HepG2 (cell line): ENCODE measurements around the gene CTNND1. TPM values are rescaled to one million over a fixed set of nuclear protein-coding genes. Genes with fewer than 3 reads are reported as not detected.

ENCODE experiments used
- BCL3 ChIP-seq: sonication (generic); formaldehyde crosslinking; IDR thresholded peaks from 2 replicates; pipeline ENCODE4 v1.5.1; 2020; ENCODE audit warnings: mild to moderate bottlenecking, missing genetic modification reagents, moderate library complexity
- DMAP1 ChIP-seq: IDR thresholded peaks from 2 replicates; pipeline ENCODE4 v1.6.1; 2016
- GPBP1L1 ChIP-seq: sonication (generic); formaldehyde crosslinking; IDR thresholded peaks from 2 replicates; pipeline ENCODE4 v1.5.0; 2020; ENCODE audit warnings: mild to moderate bottlenecking, missing genetic modification reagents
- HNF4A ChIP-seq: sonication (generic); formaldehyde crosslinking; IDR thresholded peaks from 2 replicates; pipeline ENCODE4 v1.4.0; 2020; ENCODE audit warnings: missing genetic modification reagents
- JUN ChIP-seq: sonication (generic); formaldehyde crosslinking; IDR thresholded peaks from 2 replicates; pipeline ENCODE4 v1.4.0; 2020; ENCODE audit warnings: mild to moderate bottlenecking, missing genetic modification reagents
- MBD4 ChIP-seq: IDR thresholded peaks from 2 replicates; pipeline ENCODE4 v1.6.1; 2012; ENCODE audit warnings: low read length, inconsistent platforms, borderline replicate concordance
- MIXL1 ChIP-seq: IDR thresholded peaks from 2 replicates; pipeline ENCODE4 v1.6.1; 2016
- MZF1 ChIP-seq: sonication (generic); formaldehyde crosslinking; IDR thresholded peaks from 2 replicates; pipeline ENCODE4 v1.8.1; 2023; ENCODE audit warnings: mild to moderate bottlenecking, missing genetic modification reagents, borderline replicate concordance
- NFE2L2 ChIP-seq: fragments of 150-350 bp; IDR thresholded peaks from 2 replicates; pipeline ENCODE4 v1.6.1; 2014; ENCODE audit warnings: low read length
- NR2F6 ChIP-seq, 2 experiments: IDR thresholded peaks; 2 replicates each; pipeline ENCODE4 v1.6.1; 2016; ENCODE audit warnings: antibody characterized with exemption in 1 of 2, mild to moderate bottlenecking in 1 of 2
- PITX1 ChIP-seq: sonication (generic); formaldehyde crosslinking; IDR thresholded peaks from 2 replicates; pipeline ENCODE4 v1.5.1; 2020; ENCODE audit warnings: mild to moderate bottlenecking, missing genetic modification reagents
- POLR2AphosphoS2 ChIP-seq: IDR thresholded peaks from 2 replicates; pipeline ENCODE4 v1.6.1; 2011; ENCODE audit warnings: low read depth, low read length, improper control_type of control experiment
- SALL2 ChIP-seq: sonication (generic); formaldehyde crosslinking; IDR thresholded peaks from 2 replicates; pipeline ENCODE4 v1.8.1; 2023; ENCODE audit warnings: mild to moderate bottlenecking, missing genetic modification reagents, inconsistent platforms
- SP5 ChIP-seq: IDR thresholded peaks from 2 replicates; pipeline ENCODE4 v1.6.1; 2016; ENCODE audit warnings: low read depth, borderline replicate concordance
- STAG1 ChIP-seq: sonication (generic); formaldehyde crosslinking; IDR thresholded peaks from 2 replicates; pipeline ENCODE4 v1.4.0; 2020; ENCODE audit warnings: missing genetic modification reagents
- ZBTB8A ChIP-seq: sonication (generic); formaldehyde crosslinking; IDR thresholded peaks from 2 replicates; pipeline ENCODE4 v1.4.0; 2020; ENCODE audit warnings: mild to moderate bottlenecking, low read depth, missing genetic modification reagents, borderline replicate concordance
- ZFP37 ChIP-seq: sonication (generic); formaldehyde crosslinking; IDR thresholded peaks from 2 replicates; pipeline ENCODE4 v1.4.0; 2020; ENCODE audit warnings: missing genetic modification reagents, borderline replicate concordance
- ZMAT3 ChIP-seq: sonication (generic); formaldehyde crosslinking; conservative IDR thresholded peaks from 2 replicates; pipeline ENCODE4 v1.7.0; 2021; ENCODE audit warnings: missing genetic modification reagents
- ZNF773 ChIP-seq: sonication (generic); formaldehyde crosslinking; IDR thresholded peaks from 2 replicates; pipeline ENCODE4 v1.4.0; 2020; ENCODE audit warnings: missing genetic modification reagents, borderline replicate concordance
- ZSCAN21 ChIP-seq: sonication (generic); formaldehyde crosslinking; IDR thresholded peaks from 2 replicates; pipeline ENCODE4 v1.8.0; 2022; ENCODE audit warnings: mild to moderate bottlenecking, missing genetic modification reagents, moderate library complexity, borderline replicate concordance
- polyA plus RNA-seq, 8 experiments: library from polyadenylated mRNA; depleted of rRNA in 3 of 8; stranded (reverse) in 7 of 8; unstranded in 1 of 8; fragments of >200 nt; fragmentation: Illumina TruSeq in 4 of 8; extraction: Trizol in 4 of 8; gene quantifications; 2 replicates each; pipeline versions ENCODE4 v1.2.1 to v1.2.3, GENCODE V29; 2011 to 2016; ENCODE audit warnings: low read depth in 4 of 8, missing spikeins in 1 of 8, mixed read lengths in 1 of 8; ENCODE audit not compliant: insufficient read depth in 1 of 8
- total RNA-seq, 5 experiments: library from RNA; depleted of rRNA; stranded (reverse); fragments of >200 nt; fragmentation: Illumina TruSeq; extraction: Trizol; gene quantifications; 2 replicates each; pipeline ENCODE4 v1.2.3, GENCODE V29; 2016; ENCODE audit warnings: low read depth in 1 of 5
- TF ChIP-seq, protein P1 (sequence below): sonication (generic); formaldehyde crosslinking; IDR thresholded peaks from 2 replicates; pipeline ENCODE4 v1.4.0; 2020; ENCODE audit warnings: mild to moderate bottlenecking, missing genetic modification reagents
- TF ChIP-seq, protein P2 (sequence below): sonication (generic); formaldehyde crosslinking; conservative IDR thresholded peaks from 2 replicates; pipeline ENCODE4 v1.4.0; 2020; ENCODE audit warnings: mild to moderate bottlenecking, missing genetic modification reagents, moderate library complexity

Gene CTNND1
- total and polyA plus RNA-seq, 2 of the 13 experiments (the other 11 are each of a cell fraction or from before 2014, with no cell fraction given): 117 to 128 TPM

GRCh38 chr11:57761301-57762234, at the start of gene CTNND1 (continued):
- no peak for TF ChIP-seq ZSCAN21
- TF ChIP-seq SALL2: no peak
- TF ChIP-seq GPBP1L1: no peak
- TF ChIP-seq, protein P1, sequence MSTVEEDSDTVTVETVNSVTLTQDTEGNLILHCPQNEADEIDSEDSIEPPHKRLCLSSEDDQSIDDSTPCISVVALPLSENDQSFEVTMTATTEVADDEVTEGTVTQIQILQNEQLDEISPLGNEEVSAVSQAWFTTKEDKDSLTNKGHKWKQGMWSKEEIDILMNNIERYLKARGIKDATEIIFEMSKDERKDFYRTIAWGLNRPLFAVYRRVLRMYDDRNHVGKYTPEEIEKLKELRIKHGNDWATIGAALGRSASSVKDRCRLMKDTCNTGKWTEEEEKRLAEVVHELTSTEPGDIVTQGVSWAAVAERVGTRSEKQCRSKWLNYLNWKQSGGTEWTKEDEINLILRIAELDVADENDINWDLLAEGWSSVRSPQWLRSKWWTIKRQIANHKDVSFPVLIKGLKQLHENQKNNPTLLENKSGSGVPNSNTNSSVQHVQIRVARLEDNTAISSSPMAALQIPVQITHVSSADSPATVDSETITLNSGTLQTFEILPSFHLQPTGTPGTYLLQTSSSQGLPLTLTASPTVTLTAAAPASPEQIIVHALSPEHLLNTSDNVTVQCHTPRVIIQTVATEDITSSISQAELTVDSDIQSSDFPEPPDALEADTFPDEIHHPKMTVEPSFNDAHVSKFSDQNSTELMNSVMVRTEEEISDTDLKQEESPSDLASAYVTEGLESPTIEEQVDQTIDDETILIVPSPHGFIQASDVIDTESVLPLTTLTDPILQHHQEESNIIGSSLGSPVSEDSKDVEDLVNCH (CRISPR knock-in tag): no peak
- TF ChIP-seq POLR2AphosphoS2: peak; percentile 67; the same call in 1 of the 2 replicates
- TF ChIP-seq, protein P2, sequence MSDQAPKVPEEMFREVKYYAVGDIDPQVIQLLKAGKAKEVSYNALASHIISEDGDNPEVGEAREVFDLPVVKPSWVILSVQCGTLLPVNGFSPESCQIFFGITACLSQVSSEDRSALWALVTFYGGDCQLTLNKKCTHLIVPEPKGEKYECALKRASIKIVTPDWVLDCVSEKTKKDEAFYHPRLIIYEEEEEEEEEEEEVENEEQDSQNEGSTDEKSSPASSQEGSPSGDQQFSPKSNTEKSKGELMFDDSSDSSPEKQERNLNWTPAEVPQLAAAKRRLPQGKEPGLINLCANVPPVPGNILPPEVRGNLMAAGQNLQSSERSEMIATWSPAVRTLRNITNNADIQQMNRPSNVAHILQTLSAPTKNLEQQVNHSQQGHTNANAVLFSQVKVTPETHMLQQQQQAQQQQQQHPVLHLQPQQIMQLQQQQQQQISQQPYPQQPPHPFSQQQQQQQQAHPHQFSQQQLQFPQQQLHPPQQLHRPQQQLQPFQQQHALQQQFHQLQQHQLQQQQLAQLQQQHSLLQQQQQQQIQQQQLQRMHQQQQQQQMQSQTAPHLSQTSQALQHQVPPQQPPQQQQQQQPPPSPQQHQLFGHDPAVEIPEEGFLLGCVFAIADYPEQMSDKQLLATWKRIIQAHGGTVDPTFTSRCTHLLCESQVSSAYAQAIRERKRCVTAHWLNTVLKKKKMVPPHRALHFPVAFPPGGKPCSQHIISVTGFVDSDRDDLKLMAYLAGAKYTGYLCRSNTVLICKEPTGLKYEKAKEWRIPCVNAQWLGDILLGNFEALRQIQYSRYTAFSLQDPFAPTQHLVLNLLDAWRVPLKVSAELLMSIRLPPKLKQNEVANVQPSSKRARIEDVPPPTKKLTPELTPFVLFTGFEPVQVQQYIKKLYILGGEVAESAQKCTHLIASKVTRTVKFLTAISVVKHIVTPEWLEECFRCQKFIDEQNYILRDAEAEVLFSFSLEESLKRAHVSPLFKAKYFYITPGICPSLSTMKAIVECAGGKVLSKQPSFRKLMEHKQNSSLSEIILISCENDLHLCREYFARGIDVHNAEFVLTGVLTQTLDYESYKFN (CRISPR knock-in tag): peak; percentile 48; the same call in 1 of the 2 replicates
- no peak for TF ChIP-seq ZNF773 (CRISPR knock-in tag)
- TF ChIP-seq JUN (CRISPR knock-in tag): no peak
- TF ChIP-seq DMAP1 (CRISPR knock-in tag): peak; percentile 56
- peak; percentile 16; the same call in 1 of the 2 replicates for TF ChIP-seq NR2F6 (IDR thresholded peaks at IDR 0.05)
- TF ChIP-seq NR2F6 (CRISPR knock-in tag; IDR thresholded peaks at IDR 0.05): no peak
- no peak for TF ChIP-seq PITX1 (CRISPR knock-in tag)
- no peak for TF ChIP-seq ZBTB8A
- TF ChIP-seq MIXL1: peak; percentile 66; the same call in 1 of the 2 replicates
- TF ChIP-seq STAG1 (CRISPR knock-in tag): no peak; the same call in 1 of the 2 replicates
- no peak for TF ChIP-seq NFE2L2
- TF ChIP-seq BCL3 (CRISPR knock-in tag): no peak
- no peak for TF ChIP-seq MBD4
- TF ChIP-seq ZFP37 (CRISPR knock-in tag): no peak
- TF ChIP-seq HNF4A: peak; percentile 29; the same call in 1 of the 2 replicates
- no peak for TF ChIP-seq SP5 (CRISPR knock-in tag)
- no peak for TF ChIP-seq ZMAT3 (CRISPR knock-in tag)
- TF ChIP-seq MZF1 (CRISPR knock-in tag): no peak
